ENCODE data around the gene FIZ1. TPM values are rescaled to one million over a fixed set of nuclear protein-coding genes. Genes with fewer than 3 reads are reported as not detected.
A peak's percentile ranks its signal among the peaks of the same experiment; 100 is the strongest.

Gene FIZ1
- total RNA-seq, 1 donor from 2014 or later: 4.8 TPM

DNA sequence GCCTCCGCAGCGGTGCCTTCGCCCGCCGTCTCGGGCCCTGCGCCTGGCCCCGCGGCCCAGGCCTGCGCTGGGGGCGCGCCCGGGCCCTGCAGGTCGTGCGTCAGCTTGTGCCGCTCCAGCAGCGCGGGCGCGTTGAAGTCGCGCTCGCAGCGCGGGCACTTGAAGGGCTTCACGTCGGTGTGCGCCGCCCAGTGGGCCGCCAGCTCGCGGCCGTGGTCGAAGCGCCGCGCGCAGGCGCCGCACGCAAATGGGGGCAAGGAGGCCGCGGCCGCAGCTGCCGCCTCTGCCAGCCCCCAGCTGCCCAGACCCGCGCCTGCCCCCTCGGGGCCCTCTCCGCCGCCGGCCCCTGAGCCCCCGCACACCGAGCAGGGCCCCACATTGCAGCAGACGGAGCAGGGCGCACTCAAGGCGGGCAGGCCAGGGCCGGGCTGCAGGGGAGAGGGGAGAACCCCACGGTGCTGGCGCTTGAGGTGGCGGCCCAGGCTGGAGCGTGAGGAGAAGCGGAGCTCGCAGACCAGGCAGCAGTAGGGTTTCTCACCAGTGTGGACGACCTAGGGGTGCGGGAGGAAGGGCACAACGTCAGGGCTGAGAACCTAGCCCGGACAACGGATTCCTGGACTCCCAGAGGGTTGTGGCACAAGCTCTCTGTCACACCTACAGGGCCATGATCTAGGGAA, 6.1 kb downstream of the FIZ1 start:
- H3K4me3 Mint-ChIP-seq: no peak overlapping the region
- H3K9me3 Mint-ChIP-seq: peaks cover 5% of the 10 kb centered on the region
- Histone ChIP-seq H3K9ac (no peak overlapping the region), H3K4me1 (peaks cover 19% of the 10 kb centered on the region), H3K36me3 (peaks cover 17% of the 10 kb centered on the region), H3K79me2 (ENCODE audit: low read depth) (peaks cover 14% of the 10 kb centered on the region), H3F3A (ENCODE audit: low read depth) (peaks cover 40% of the 10 kb centered on the region), H2AFZ (replicated peaks) (no peak overlapping the region), H3K27me3 (no peaks in the 10 kb centered on the region), H3K9me3 (ENCODE audit: low read depth) (no peaks in the 10 kb centered on the region), H4K20me1 (ENCODE audit: low read depth) (no peaks in the 10 kb centered on the region), H3K4me3 (no peak overlapping the region), H3K27ac (no peak overlapping the region), H3K4me2 (no peak overlapping the region)
- no peak for DNase-seq (ENCODE audit: low spot score)
- H3K27ac Mint-ChIP-seq: peak overlapping the region; percentile 81
- H3K4me1 Mint-ChIP-seq: peaks cover 33% of the 10 kb centered on the region
- peaks cover 2% of the 10 kb centered on the region for H3K27me3 Mint-ChIP-seq (ENCODE audit: insufficient read depth, low read depth)
- TF ChIP-seq EZH2phosphoT487 (IDR thresholded peaks at IDR 0.05): no peak
- TF ChIP-seq, protein P1, sequence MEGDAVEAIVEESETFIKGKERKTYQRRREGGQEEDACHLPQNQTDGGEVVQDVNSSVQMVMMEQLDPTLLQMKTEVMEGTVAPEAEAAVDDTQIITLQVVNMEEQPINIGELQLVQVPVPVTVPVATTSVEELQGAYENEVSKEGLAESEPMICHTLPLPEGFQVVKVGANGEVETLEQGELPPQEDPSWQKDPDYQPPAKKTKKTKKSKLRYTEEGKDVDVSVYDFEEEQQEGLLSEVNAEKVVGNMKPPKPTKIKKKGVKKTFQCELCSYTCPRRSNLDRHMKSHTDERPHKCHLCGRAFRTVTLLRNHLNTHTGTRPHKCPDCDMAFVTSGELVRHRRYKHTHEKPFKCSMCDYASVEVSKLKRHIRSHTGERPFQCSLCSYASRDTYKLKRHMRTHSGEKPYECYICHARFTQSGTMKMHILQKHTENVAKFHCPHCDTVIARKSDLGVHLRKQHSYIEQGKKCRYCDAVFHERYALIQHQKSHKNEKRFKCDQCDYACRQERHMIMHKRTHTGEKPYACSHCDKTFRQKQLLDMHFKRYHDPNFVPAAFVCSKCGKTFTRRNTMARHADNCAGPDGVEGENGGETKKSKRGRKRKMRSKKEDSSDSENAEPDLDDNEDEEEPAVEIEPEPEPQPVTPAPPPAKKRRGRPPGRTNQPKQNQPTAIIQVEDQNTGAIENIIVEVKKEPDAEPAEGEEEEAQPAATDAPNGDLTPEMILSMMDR (IDR thresholded peaks at IDR 0.05): no peak
- no peak for TF ChIP-seq EZH2 (IDR thresholded peaks at IDR 0.05)
- peaks cover 40% of the 10 kb centered on the region for H3K36me3 Mint-ChIP-seq

DNA sequence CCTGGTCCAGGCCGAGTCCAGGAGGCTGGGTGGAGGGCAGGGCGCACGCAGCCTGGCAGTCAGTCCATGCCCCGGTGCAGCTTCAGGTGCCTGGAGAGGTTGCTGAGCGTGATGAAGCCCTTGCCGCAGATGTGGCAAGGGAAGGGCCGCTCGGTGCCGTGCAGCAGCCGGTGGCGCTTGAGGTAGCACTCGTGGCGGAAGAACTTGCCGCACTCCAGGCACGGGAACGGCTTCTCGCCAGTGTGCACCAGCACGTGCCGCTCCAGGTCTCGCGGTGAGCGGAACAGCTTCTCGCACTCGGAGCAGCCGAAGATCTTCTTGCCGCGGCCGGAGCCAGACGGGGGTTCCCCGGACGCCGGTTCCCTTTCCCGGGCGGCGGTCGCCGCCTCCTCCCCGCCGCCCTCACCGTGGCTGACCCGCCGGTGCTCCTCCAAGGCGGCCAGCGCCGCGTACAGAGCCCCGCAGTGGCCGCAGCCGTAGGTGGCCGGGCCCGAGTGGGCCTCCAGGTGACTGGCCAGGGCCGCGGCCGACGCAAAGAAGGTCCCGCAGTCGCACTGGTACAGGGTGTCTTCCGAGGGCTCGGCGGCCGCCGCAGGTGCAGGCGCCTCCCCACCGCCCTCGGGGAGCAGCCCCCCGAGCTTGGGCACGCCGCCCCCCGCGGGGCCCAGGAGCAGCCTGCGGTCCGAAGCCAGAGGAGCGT, 6.8 kb downstream of the FIZ1 start:
- peaks cover 28% of the 10 kb centered on the region for H3K4me1 Mint-ChIP-seq
- H3K36me3 Mint-ChIP-seq: peaks cover 36% of the 10 kb centered on the region
- no peaks in the 10 kb centered on the region for H3K27me3 ChIP-seq
- H3K9me3 Mint-ChIP-seq: peaks cover 5% of the 10 kb centered on the region
- no peaks in the 10 kb centered on the region for H3K9me3 ChIP-seq (ENCODE audit: low read depth)
- DNase-seq (ENCODE audit: low spot score): no peak
- peaks cover 17% of the 10 kb centered on the region for H3K36me3 ChIP-seq
- no peak overlapping the region for H3K4me2 ChIP-seq
- H3K9ac ChIP-seq: no peak overlapping the region
- H2AFZ ChIP-seq (replicated peaks): no peak overlapping the region
- no peak overlapping the region for H3K4me3 Mint-ChIP-seq
- no peaks in the 10 kb centered on the region for H4K20me1 ChIP-seq (ENCODE audit: low read depth)
- TF ChIP-seq EZH2 (IDR thresholded peaks at IDR 0.05) (no peak), EZH2phosphoT487 (IDR thresholded peaks at IDR 0.05) (no peak)
- TF ChIP-seq, protein P1 (IDR thresholded peaks at IDR 0.05): no peak
- no peak overlapping the region for H3K4me3 ChIP-seq
- H3K79me2 ChIP-seq (ENCODE audit: low read depth): peaks cover 7% of the 10 kb centered on the region
- H3K27me3 Mint-ChIP-seq (ENCODE audit: insufficient read depth, low read depth): peaks cover 2% of the 10 kb centered on the region
- no peak overlapping the region for H3K27ac Mint-ChIP-seq
- H3K27ac ChIP-seq: no peak overlapping the region
- H3K4me1 ChIP-seq: peaks cover 16% of the 10 kb centered on the region
- H3F3A ChIP-seq (ENCODE audit: low read depth): peaks cover 35% of the 10 kb centered on the region

DNA sequence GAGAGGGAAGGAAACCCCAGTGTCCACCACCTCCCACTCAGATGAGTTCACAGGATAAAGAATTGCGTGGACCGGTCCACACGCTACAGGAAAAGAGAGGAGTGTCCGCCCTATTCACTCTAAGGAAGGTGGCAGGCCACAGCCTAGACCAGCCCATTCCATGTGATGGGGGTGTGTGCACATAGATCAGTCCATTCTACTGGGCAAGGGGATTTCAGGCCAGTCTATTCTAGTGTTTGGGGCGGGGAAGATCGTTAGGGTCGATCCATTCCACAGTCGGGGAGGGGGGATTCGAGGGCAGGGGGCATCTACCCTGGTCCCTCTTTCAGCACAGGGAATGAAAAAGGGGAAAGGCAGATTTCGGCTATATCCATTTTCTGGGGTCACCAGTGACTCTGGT, 7.8 kb downstream of the FIZ1 start:
- Histone ChIP-seq H3K27ac (no peak overlapping the region), H3K9me3 (ENCODE audit: low read depth) (no peaks in the 10 kb centered on the region), H3K4me3 (no peak overlapping the region), H3K36me3 (peaks cover 14% of the 10 kb centered on the region), H4K20me1 (ENCODE audit: low read depth) (no peaks in the 10 kb centered on the region), H3K4me2 (no peak overlapping the region), H3K9ac (no peak overlapping the region), H3K4me1 (peaks cover 16% of the 10 kb centered on the region), H3F3A (ENCODE audit: low read depth) (peaks cover 42% of the 10 kb centered on the region), H3K79me2 (ENCODE audit: low read depth) (no peaks in the 10 kb centered on the region), H3K27me3 (no peaks in the 10 kb centered on the region), H2AFZ (replicated peaks) (no peak overlapping the region)
- Mint-ChIP-seq H3K27me3 (ENCODE audit: insufficient read depth, low read depth) (peaks cover 6% of the 10 kb centered on the region), H3K4me1 (peaks cover 32% of the 10 kb centered on the region), H3K27ac (peak overlapping the region; percentile 62), H3K4me3 (no peak overlapping the region), H3K36me3 (peaks cover 30% of the 10 kb centered on the region), H3K9me3 (peaks cover 5% of the 10 kb centered on the region)
- TF ChIP-seq, protein P1 (IDR thresholded peaks at IDR 0.05): no peak
- no peak for TF ChIP-seq EZH2 (IDR thresholded peaks at IDR 0.05)
- TF ChIP-seq EZH2phosphoT487 (IDR thresholded peaks at IDR 0.05): no peak
- no peak for DNase-seq (ENCODE audit: low spot score)

All from neural progenitor cell (in vitro differentiated cells).